Endothelial cell of umbilical vein (primary cell): ENCODE measurements around the gene TMEM94. TPM values are rescaled to one million over a fixed set of nuclear protein-coding genes. Genes with fewer than 3 reads are reported as not detected.

Experiments
- BruUV-seq: library from RNA; stranded (reverse); fragments of 400-500 nt; replicated peaks from 2 replicates; lab custom pipeline; 2021; lab: Mats Ljungman, UMichigan
- CTCF ChIA-PET: fragments of 300-600, 350-600 bp; sonication (Branson Sonifier 250); formaldehyde crosslinking; loops from one replicate; lab custom pipeline; 2021; ENCODE audit warnings: antibody characterized with exemption, inconsistent platforms; lab: Charles Lee
- POLR2A ChIA-PET: fragments of 300-600, 350-600 bp; sonication (Branson Sonifier 250); formaldehyde crosslinking; loops from one replicate; lab custom pipeline; 2021; ENCODE audit warnings: antibody characterized with exemption, inconsistent platforms; lab: Charles Lee
- DNase-seq: peaks from one replicate; pipeline ENCODE4 v3.0.0-alpha.2; 2011; ENCODE audit warnings: low read depth, low spot score
- FAIRE-seq: peaks from 2 replicates; lab custom pipeline; 2011; peaks lifted over from hg19 to GRCh38; lab: Jason Lieb, UNC
- H2AFZ ChIP-seq: 2 replicates; pipeline ENCODE4 v1.6.0; 2012; ENCODE audit warnings: low read depth, low read length, control low read depth, inconsistent platforms
- H3K27ac ChIP-seq: 2 replicates; pipeline ENCODE4 v1.5.1; 2011; ENCODE audit warnings: low read depth, mild to moderate bottlenecking, control low read depth, low read length, moderate library complexity; ENCODE audit not compliant: insufficient read depth
- H3K27me3 ChIP-seq, 2 experiments: 2 replicates each; pipeline versions ENCODE4 v1.6.0 to v1.6.1; 2011; ENCODE audit warnings: low read length in 2 of 2, mixed read lengths in 1 of 2; ENCODE audit not compliant: control insufficient read depth in 2 of 2, insufficient read depth in 2 of 2
- H3K36me3 ChIP-seq, 2 experiments: 2 replicates in 1 of 2; 3 replicates in 1 of 2; pipeline ENCODE4 v1.5.1; 2011; ENCODE audit warnings: low read length in 2 of 2, mild to moderate bottlenecking in 1 of 2, moderate library complexity in 1 of 2; ENCODE audit not compliant: control insufficient read depth in 2 of 2, insufficient read depth in 2 of 2; ENCODE audit errors: extremely low read depth in 1 of 2
- H3K4me1 ChIP-seq: 3 replicates; pipeline ENCODE4 v1.5.1; 2011; ENCODE audit warnings: mild to moderate bottlenecking, low read length; ENCODE audit not compliant: control insufficient read depth, insufficient read depth; ENCODE audit errors: extremely low read depth
- H3K4me2 ChIP-seq: 2 replicates; pipeline ENCODE4 v1.6.1; 2011; ENCODE audit warnings: low read length, control low read depth, mixed read lengths; ENCODE audit not compliant: insufficient read depth
- H3K4me3 ChIP-seq, 3 experiments: fragments of 200-600 bp in 1 of 3; sonication (generic), shearing (Covaris generic) in 1 of 3; replicated peaks in 1 of 3; 2 replicates each; pipeline ENCODE4 v1.5.1; 2011 to 2016; ENCODE audit warnings: control low read depth in 3 of 3, low read length in 3 of 3, mild to moderate bottlenecking in 2 of 3, inconsistent platforms in 1 of 3, low read depth in 1 of 3, moderate library complexity in 1 of 3; ENCODE audit not compliant: insufficient read depth in 1 of 3
- H3K79me2 ChIP-seq: 2 replicates; pipeline ENCODE4 v1.6.0; 2012; ENCODE audit warnings: low read length, inconsistent platforms; ENCODE audit not compliant: control insufficient read depth, insufficient read depth
- H3K9ac ChIP-seq: replicated peaks from 2 replicates; pipeline ENCODE3; 2011; ENCODE audit warnings: low read length, control low read depth; ENCODE audit not compliant: insufficient read depth; ENCODE audit errors: extremely low read depth
- H3K9me1 ChIP-seq: replicated peaks from 3 replicates; pipeline ENCODE4 v1.6.0; 2011; ENCODE audit warnings: mild to moderate bottlenecking, low read length; ENCODE audit not compliant: control insufficient read depth, insufficient read depth; ENCODE audit errors: extremely low read depth
- H3K9me3 ChIP-seq: replicated peaks from 2 replicates; pipeline ENCODE4 v1.5.1; 2012; ENCODE audit warnings: low read length, inconsistent platforms; ENCODE audit not compliant: control insufficient read depth, insufficient read depth
- H4K20me1 ChIP-seq: replicated peaks from 2 replicates; pipeline ENCODE3; 2011; ENCODE audit warnings: mild to moderate bottlenecking, low read length; ENCODE audit not compliant: control insufficient read depth, insufficient read depth; ENCODE audit errors: extremely low read depth
- EZH2 ChIP-seq: IDR thresholded peaks from 2 replicates; pipeline ENCODE4 v1.6.1; 2012; ENCODE audit warnings: borderline replicate concordance, low read depth, mild to moderate bottlenecking, moderate library complexity, low read length, inconsistent platforms; ENCODE audit not compliant: severe bottlenecking
- FOS ChIP-seq: IDR thresholded peaks from 2 replicates; pipeline ENCODE4 v1.6.1; 2011; ENCODE audit warnings: mild to moderate bottlenecking, low read length, moderate library complexity, borderline replicate concordance; ENCODE audit not compliant: insufficient read depth
- GATA2 ChIP-seq: IDR thresholded peaks from 2 replicates; pipeline ENCODE4 v1.7.0; 2011; ENCODE audit warnings: low read depth, mild to moderate bottlenecking, moderate library complexity, mixed read lengths, low read length; ENCODE audit not compliant: insufficient read length, insufficient read depth
- JUN ChIP-seq: IDR thresholded peaks from 2 replicates; pipeline ENCODE4 v1.6.1; 2011; ENCODE audit warnings: borderline replicate concordance, low read depth; ENCODE audit not compliant: insufficient read length, insufficient read depth
- MYC ChIP-seq: IDR thresholded peaks from one replicate; pipeline ENCODE4 v1.6.1; 2011; ENCODE audit warnings: mild to moderate bottlenecking, low read depth, low read length
- POLR2A ChIP-seq: IDR thresholded peaks from 2 replicates; pipeline ENCODE4 v1.6.1; 2012; ENCODE audit warnings: low read depth, mild to moderate bottlenecking, control low read depth, low read length
- POLR2AphosphoS5 ChIP-seq: IDR thresholded peaks from 2 replicates; pipeline ENCODE4 v1.6.1; 2012; ENCODE audit warnings: low read depth, mild to moderate bottlenecking, control low read depth, low read length, moderate library complexity; ENCODE audit not compliant: insufficient read depth
- dilution Hi-C: fragments of 300-500 bp; cut with MboI; formaldehyde crosslinking; loops from one replicate; pipeline ENCODE4 v1.15.0; 2019; ENCODE audit warnings: low sequenced_read_pairs; ENCODE audit not compliant: extremely low pct_ligation_motif_present
- intact Hi-C: fragments of 100-400 bp; cut with micrococcal nuclease; formaldehyde crosslinking; loops from one replicate; pipeline ENCODE4 v1.10.0; 2022
- polyA plus RNA-seq, 4 experiments: library from polyadenylated mRNA; depleted of rRNA in 3 of 4; stranded (reverse) in 3 of 4; unstranded in 1 of 4; fragments of >200 nt; gene quantifications; 2 replicates each; pipeline versions ENCODE4 v1.2.1 to v1.2.3, GENCODE V29; 2011 to 2012; ENCODE audit warnings: missing spikeins in 1 of 4
- total RNA-seq: library from RNA; stranded (reverse); gene quantifications from 2 replicates; pipeline ENCODE4 v1.2.3, GENCODE V29; 2021
- TF ChIP-seq, protein P1 (sequence below), 2 donors: IDR thresholded peaks; 1 replicate in 1 of 2; 2 replicates in 1 of 2; pipeline ENCODE4 v1.5.1; 2011; ENCODE audit warnings: low read length in 2 of 2, mild to moderate bottlenecking in 2 of 2, moderate library complexity in 2 of 2, control low read depth in 1 of 2, inconsistent platforms in 1 of 2, low read depth in 1 of 2; ENCODE audit not compliant: insufficient read depth in 1 of 2; ENCODE audit errors: extremely low read depth in 1 of 2
- TF ChIP-seq, protein P2 (sequence below): IDR thresholded peaks from 2 replicates; pipeline ENCODE4 v1.6.1; 2011; ENCODE audit not compliant: insufficient read depth, insufficient read length

The TMEM94 gene
- total and polyA plus RNA-seq, 2 donors (not counting 3 experiments of a cell fraction or from before 2014, with no cell fraction given): 69.2 to 75.9 TPM

DNA sequence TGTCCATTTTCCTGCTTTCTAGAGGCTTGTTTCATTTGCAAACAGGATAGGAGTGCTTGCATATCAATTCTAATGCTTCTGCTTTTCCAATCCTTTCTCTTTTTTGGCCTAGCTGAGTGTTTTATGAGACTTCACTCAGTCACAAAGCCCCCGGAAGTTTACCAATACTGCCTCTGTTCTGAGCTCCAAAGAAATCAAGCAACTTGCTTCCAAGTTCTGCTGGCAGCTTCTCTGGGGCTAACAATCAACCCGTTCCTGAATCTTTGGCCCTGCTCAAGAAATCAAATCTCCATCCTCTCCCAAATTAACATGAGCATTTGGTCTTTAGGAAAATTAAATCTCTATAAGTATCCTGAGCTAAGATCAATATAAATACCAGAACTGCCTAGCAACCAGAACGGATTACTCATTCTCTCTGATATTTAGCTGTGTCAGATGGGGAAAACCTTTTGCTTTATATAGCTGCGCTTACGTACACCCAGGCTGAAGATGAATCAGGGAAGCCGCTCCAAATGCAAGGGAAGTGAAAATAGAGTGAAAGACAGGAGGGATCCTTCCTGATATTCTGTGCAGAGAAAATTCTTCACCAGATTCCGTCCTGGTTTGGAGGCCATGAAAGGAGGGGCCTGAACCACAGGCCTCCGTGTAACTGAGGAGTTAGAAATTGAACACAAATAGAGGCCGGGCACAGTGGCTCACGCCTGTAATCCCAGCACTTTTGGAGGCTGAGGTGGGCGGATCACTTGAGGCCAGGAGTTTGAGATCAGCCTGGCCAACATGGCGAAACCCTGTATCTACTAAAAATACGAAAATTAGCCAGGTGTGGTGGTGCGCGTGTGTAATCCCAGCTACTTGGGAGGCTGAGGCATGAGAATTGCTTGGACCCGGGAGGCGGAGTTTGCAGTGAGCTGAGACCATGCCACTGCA, 27.6 kb upstream of the TMEM94 start:
- Histone ChIP-seq H3K9me3 (no peaks in the 10 kb centered on the region), H3K36me3 (no peaks in the 10 kb centered on the region), H3K27me3 (peaks cover 3 to 6% of the 10 kb centered on the region in 2 experiments), H3K4me2 (no peak overlapping the region), H3K27ac (no peak overlapping the region), H3K9ac (no peak overlapping the region), H3K4me3 (no peak overlapping the region), H3K79me2 (no peaks in the 10 kb centered on the region), H4K20me1 (no peaks in the 10 kb centered on the region), H3K4me1 (peaks cover 3% of the 10 kb centered on the region), H2AFZ (no peak overlapping the region), H3K9me1 (no peaks in the 10 kb centered on the region)
- TF ChIP-seq GATA2 (no peak), POLR2AphosphoS5 (no peak)
- ChIA-PET POLR2A (no interaction called here), CTCF (interaction anchor here (1.1 to 2.5 kb wide), 8 partner anchors 15 to 319 kb away, joined by 3 to 8 read pairs (median 5); partner anchors contain the start of genes SMIM5 and TSEN54)
- intact Hi-C loops: no loop called here
- no peak for DNase-seq
- no peak for FAIRE-seq
- BruUV-seq: no TSS peak
- dilution Hi-C loops: no loop called here

DNA sequence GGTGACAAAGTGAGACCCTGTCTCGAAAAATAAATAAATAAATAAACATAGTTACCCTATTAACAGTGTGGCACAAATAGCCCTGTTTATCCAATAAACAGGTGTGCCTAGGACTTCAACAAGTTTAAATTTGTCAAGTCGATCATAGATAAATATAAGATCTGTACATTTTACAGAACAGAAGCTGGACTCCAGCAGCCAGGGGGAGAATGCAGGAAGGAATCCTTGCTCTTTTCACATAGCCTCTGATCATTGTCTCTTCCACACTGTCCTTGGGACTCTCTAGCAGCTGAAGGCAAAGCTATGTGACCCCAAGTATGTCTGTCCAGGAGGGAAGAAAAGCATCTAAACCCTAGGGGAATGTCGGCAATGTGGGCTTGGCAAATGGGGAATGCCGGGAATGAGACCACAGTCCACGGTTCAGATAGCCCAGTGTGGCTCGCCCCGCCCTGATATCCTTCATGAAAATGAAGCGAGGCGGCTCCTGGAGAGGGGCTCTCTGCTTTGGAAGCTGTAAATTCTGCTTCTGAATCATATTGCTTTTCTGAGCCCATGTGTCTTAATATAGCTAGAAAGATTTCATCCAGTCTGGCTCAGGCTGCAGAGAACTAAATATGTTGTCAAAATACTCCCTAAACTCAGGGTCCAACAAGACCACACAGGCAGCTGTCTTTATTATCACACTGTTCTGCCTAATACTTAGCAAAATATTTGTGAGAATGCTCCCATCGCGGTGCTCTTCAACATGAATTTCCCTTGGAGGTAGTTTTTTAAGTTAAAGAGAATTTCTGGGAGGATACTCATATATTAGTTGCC, 26.1 kb upstream of the TMEM94 start:
- H3K9me3 ChIP-seq: no peaks in the 10 kb centered on the region
- no peaks in the 10 kb centered on the region for H3K79me2 ChIP-seq
- no TSS peak for BruUV-seq
- H4K20me1 ChIP-seq: no peaks in the 10 kb centered on the region
- H2AFZ ChIP-seq: no peak overlapping the region
- CTCF ChIA-PET: interaction anchor here (0.7 to 2.5 kb wide), 7 partner anchors 13 to 318 kb away, joined by 3 to 8 read pairs (median 3); partner anchors contain the start of genes SMIM5 and TSEN54
- dilution Hi-C loops: no loop called here
- H3K27ac ChIP-seq: no peak overlapping the region
- intact Hi-C loops: no loop called here
- no peak overlapping the region for H3K9ac ChIP-seq
- FAIRE-seq (no peak), DNase-seq (no peak)
- H3K4me3 ChIP-seq: no peak overlapping the region
- TF ChIP-seq EZH2 (no peak), MYC (no peak), GATA2 (no peak), FOS (no peak), POLR2AphosphoS5 (no peak), JUN (no peak), POLR2A (no peak)
- TF ChIP-seq, protein P1, sequence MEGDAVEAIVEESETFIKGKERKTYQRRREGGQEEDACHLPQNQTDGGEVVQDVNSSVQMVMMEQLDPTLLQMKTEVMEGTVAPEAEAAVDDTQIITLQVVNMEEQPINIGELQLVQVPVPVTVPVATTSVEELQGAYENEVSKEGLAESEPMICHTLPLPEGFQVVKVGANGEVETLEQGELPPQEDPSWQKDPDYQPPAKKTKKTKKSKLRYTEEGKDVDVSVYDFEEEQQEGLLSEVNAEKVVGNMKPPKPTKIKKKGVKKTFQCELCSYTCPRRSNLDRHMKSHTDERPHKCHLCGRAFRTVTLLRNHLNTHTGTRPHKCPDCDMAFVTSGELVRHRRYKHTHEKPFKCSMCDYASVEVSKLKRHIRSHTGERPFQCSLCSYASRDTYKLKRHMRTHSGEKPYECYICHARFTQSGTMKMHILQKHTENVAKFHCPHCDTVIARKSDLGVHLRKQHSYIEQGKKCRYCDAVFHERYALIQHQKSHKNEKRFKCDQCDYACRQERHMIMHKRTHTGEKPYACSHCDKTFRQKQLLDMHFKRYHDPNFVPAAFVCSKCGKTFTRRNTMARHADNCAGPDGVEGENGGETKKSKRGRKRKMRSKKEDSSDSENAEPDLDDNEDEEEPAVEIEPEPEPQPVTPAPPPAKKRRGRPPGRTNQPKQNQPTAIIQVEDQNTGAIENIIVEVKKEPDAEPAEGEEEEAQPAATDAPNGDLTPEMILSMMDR (IDR thresholded peaks at IDR 0.05; ENCODE audit: extremely low read depth in 1 of 2, insufficient read depth in 1 of 2, low read depth in 1 of 2, low read length in 2 of 2): no peak
- TF ChIP-seq, protein P2, sequence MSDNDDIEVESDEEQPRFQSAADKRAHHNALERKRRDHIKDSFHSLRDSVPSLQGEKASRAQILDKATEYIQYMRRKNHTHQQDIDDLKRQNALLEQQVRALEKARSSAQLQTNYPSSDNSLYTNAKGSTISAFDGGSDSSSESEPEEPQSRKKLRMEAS: no peak
- no peaks in the 10 kb centered on the region for H3K9me1 ChIP-seq
- H3K36me3 ChIP-seq: no peaks in the 10 kb centered on the region
- H3K4me1 ChIP-seq: peaks cover 3% of the 10 kb centered on the region
- POLR2A ChIA-PET: no interaction called here
- H3K27me3 ChIP-seq: peaks cover 3 to 6% of the 10 kb centered on the region in 2 experiments
- H3K4me2 ChIP-seq: no peak overlapping the region
